Neural progenitor cell (in vitro differentiated cells): ENCODE results near the gene PNPLA7. TPM values are rescaled to one million over a fixed set of nuclear protein-coding genes. Genes with fewer than 3 reads are reported as not detected.
"Not testable (repeated sequence)": the region's sequence is repeated elsewhere in the genome, so short reads cannot be mapped to it uniquely, and the experiment has no call there.

Experiments used
- DNase-seq: peaks from one replicate; pipeline ENCODE4 v3.0.0-alpha.2; 2016; ENCODE audit warnings: low spot score
- H2AFZ ChIP-seq: fragments of 200-600 bp; sonication (generic); replicated peaks from 2 replicates; pipeline ENCODE4 v1.6.1; 2016; ENCODE audit warnings: antibody characterized with exemption
- H3F3A ChIP-seq: fragments of 200-600 bp; sonication (generic); 2 replicates; pipeline ENCODE4 v1.6.1; 2016; ENCODE audit warnings: antibody characterized with exemption, low read depth
- H3K27ac ChIP-seq: fragments of 200-600 bp; sonication (generic); 2 replicates; pipeline ENCODE4 v1.5.1; 2016; ENCODE audit warnings: mild to moderate bottlenecking
- H3K27me3 ChIP-seq: fragments of 200-600 bp; sonication (generic); 2 replicates; pipeline ENCODE4 v1.6.1; 2016; ENCODE audit warnings: mild to moderate bottlenecking, moderate library complexity
- H3K36me3 ChIP-seq: fragments of 200-600 bp; sonication (generic); 2 replicates; pipeline ENCODE4 v1.5.1; 2016
- H3K4me1 ChIP-seq: fragments of 200-600 bp; sonication (generic); 2 replicates; pipeline ENCODE4 v1.6.1; 2016; ENCODE audit warnings: mixed run types
- H3K4me2 ChIP-seq: fragments of 200-600 bp; sonication (generic); 2 replicates; pipeline ENCODE4 v1.6.1; 2016
- H3K4me3 ChIP-seq: fragments of 200-600 bp; sonication (generic); 2 replicates; pipeline ENCODE4 v1.5.1; 2016
- H3K79me2 ChIP-seq: fragments of 200-600 bp; sonication (generic); 2 replicates; pipeline ENCODE4 v1.6.1; 2016; ENCODE audit warnings: low read depth
- H3K9ac ChIP-seq: fragments of 200-600 bp; sonication (generic); 2 replicates; pipeline ENCODE4 v1.6.1; 2016
- H3K9me3 ChIP-seq: fragments of 200-600 bp; sonication (generic); 2 replicates; pipeline ENCODE4 v1.5.1; 2016; ENCODE audit warnings: low read depth
- H4K20me1 ChIP-seq: fragments of 200-600 bp; sonication (generic); 2 replicates; pipeline ENCODE4 v1.6.1; 2016; ENCODE audit warnings: low read depth
- H3K27ac Mint-ChIP-seq: 3 replicates; pipeline ENCODE4 v1.8.0; 2021; ENCODE audit warnings: mixed read lengths
- H3K27me3 Mint-ChIP-seq: 2 replicates; pipeline ENCODE4 v1.8.0; 2022; ENCODE audit warnings: low read depth, mild to moderate bottlenecking, inconsistent platforms, moderate library complexity, mixed read lengths; ENCODE audit not compliant: insufficient read depth
- H3K36me3 Mint-ChIP-seq: 3 replicates; pipeline ENCODE4 v1.8.0; 2021; ENCODE audit warnings: mixed read lengths
- H3K4me1 Mint-ChIP-seq: 3 replicates; pipeline ENCODE4 v1.8.0; 2021; ENCODE audit warnings: mixed read lengths
- H3K4me3 Mint-ChIP-seq: 3 replicates; pipeline ENCODE4 v1.8.0; 2021; ENCODE audit warnings: mild to moderate bottlenecking, moderate library complexity, mixed read lengths
- H3K9me3 Mint-ChIP-seq: 3 replicates; pipeline ENCODE4 v1.8.0; 2020; ENCODE audit warnings: mixed read lengths
- CTCF ChIP-seq: fragments of 200-600 bp; sonication (generic); IDR thresholded peaks from 2 replicates; pipeline ENCODE4 v1.5.1; 2017; ENCODE audit warnings: antibody characterized with exemption, mild to moderate bottlenecking
- EZH2 ChIP-seq: fragments of 200-600 bp; sonication (generic); IDR thresholded peaks from 2 replicates; pipeline ENCODE4 v1.6.1; 2017; ENCODE audit warnings: antibody characterized with exemption, mild to moderate bottlenecking, moderate library complexity
- EZH2phosphoT487 ChIP-seq: fragments of 200-600 bp; sonication (generic); IDR thresholded peaks from 2 replicates; pipeline ENCODE4 v1.6.1; 2017; ENCODE audit warnings: antibody characterized with exemption
- total RNA-seq: library from RNA; depleted of rRNA; stranded (reverse); fragments of >200 nt; gene quantifications from 2 replicates; pipeline ENCODE4 v1.2.3, GENCODE V29; 2015; ENCODE audit warnings: low replicate concordance

PNPLA7 gene
- total RNA-seq, 1 donor from 2014 or later, result 0.13 TPM

- Histone ChIP-seq H2AFZ (peak within 1 kb of the TSS; percentile 94), H3K4me3 (peak within 1 kb of the TSS; percentile 64), H3K27ac (no peak within 1 kb of the TSS), H3K27me3 (no peaks in the 10 kb centered on the region), H3K79me2 (no peaks in the 10 kb centered on the region), H3K9ac (peak within 1 kb of the TSS; percentile 3), H3K4me2 (peak within 1 kb of the TSS; percentile 92), H3F3A (peaks cover 33% of the 10 kb centered on the region), H4K20me1 (peaks cover 11% of the 10 kb centered on the region), H3K36me3 (no peaks in the 10 kb centered on the region), H3K9me3 (no peaks in the 10 kb centered on the region), H3K4me1 (no peaks in the 10 kb centered on the region)
- peaks cover 21% of the 10 kb centered on the region for H3K4me1 Mint-ChIP-seq
- peaks cover 13% of the 10 kb centered on the region for H3K36me3 Mint-ChIP-seq
- TF ChIP-seq EZH2 (no peak), EZH2phosphoT487 (no peak), CTCF (peak; percentile 61)
- H3K4me3 Mint-ChIP-seq, result peak within 1 kb of the TSS; percentile 86
- H3K27ac Mint-ChIP-seq, result no peak within 1 kb of the TSS
- H3K27me3 Mint-ChIP-seq, result peaks cover 9% of the 10 kb centered on the region
- H3K9me3 Mint-ChIP-seq, result peaks cover 4% of the 10 kb centered on the region
- DNase-seq, result peak; percentile 97
Observed at GRCh38 chr9:137551264-137552021, 1.2 kb upstream of the PNPLA7 start, which contains the start of gene MRPL41. TSS of gene MRPL41 (plus strand) at chr9:137551879. CDS start at chr9:137552082, 203 bp downstream.

- peak overlapping the region; percentile 46 for H3K4me3 Mint-ChIP-seq
- not testable (repeated sequence) for H3K27me3 ChIP-seq, H3K27ac ChIP-seq, H3K27ac Mint-ChIP-seq, H3K36me3 ChIP-seq, DNase-seq, H3K9me3 Mint-ChIP-seq, H3K79me2 ChIP-seq, H3K4me1 ChIP-seq, H3K9me3 ChIP-seq, H3K9ac ChIP-seq
- peaks cover 15% of the 10 kb centered on the region for H3K36me3 Mint-ChIP-seq
- H3K4me1 Mint-ChIP-seq, result peaks cover 21% of the 10 kb centered on the region
- Histone ChIP-seq H3K4me2 (peak overlapping the region; percentile 92), H4K20me1 (peaks cover 11% of the 10 kb centered on the region), H2AFZ (peak overlapping the region; percentile 94), H3K4me3 (peak overlapping the region; percentile 64), H3F3A (peaks cover 33% of the 10 kb centered on the region)
- peaks cover 11% of the 10 kb centered on the region for H3K27me3 Mint-ChIP-seq
Observed at GRCh38 chr9:137550958-137551263, 709 bp upstream of the PNPLA7 start.

- Histone ChIP-seq H3F3A (peaks cover 24% of the 10 kb centered on the region), H3K79me2 (no peaks in the 10 kb centered on the region), H3K9me3 (peaks cover 6% of the 10 kb centered on the region), H3K27me3 (no peaks in the 10 kb centered on the region), H3K4me3 (no peak overlapping the region), H3K36me3 (no peaks in the 10 kb centered on the region), H3K9ac (no peak overlapping the region), H3K27ac (no peak overlapping the region), H2AFZ (no peak overlapping the region), H3K4me2 (no peak overlapping the region), H3K4me1 (no peaks in the 10 kb centered on the region), H4K20me1 (peaks cover 10% of the 10 kb centered on the region)
- Mint-ChIP-seq H3K9me3 (peaks cover 12% of the 10 kb centered on the region), H3K27ac (no peak overlapping the region), H3K4me3 (no peak overlapping the region), H3K27me3 (peaks cover 20% of the 10 kb centered on the region), H3K36me3 (peaks cover 12% of the 10 kb centered on the region), H3K4me1 (peaks cover 17% of the 10 kb centered on the region)
- no peak for TF ChIP-seq EZH2phosphoT487
- TF ChIP-seq EZH2, result no peak
- no peak for TF ChIP-seq CTCF
- no peak for DNase-seq
Observed at GRCh38 chr9:137547687-137548543, 2.3 kb downstream of the PNPLA7 start.
